T-helper 2 cell treated with Interferon-gamma antibody and Interleukin-4, amounts not matched to agents 5 μg/mL and 100 μg/mL, for 36 hours (primary cell): ENCODE results near the gene TMEM214.

ENCODE experiments used
- DNase-seq: peaks from one replicate; pipeline ENCODE4 v3.0.0; 2021; ENCODE audit warnings: low spot score
- H3K27ac Mint-ChIP-seq: one replicate; pipeline ENCODE4 v1.8.0; 2021; ENCODE audit warnings: mild to moderate bottlenecking, mixed read lengths
- H3K27me3 Mint-ChIP-seq: one replicate; pipeline ENCODE4 v1.8.0; 2021; ENCODE audit warnings: low read depth, mixed read lengths
- H3K36me3 Mint-ChIP-seq: one replicate; pipeline ENCODE4 v1.8.0; 2021; ENCODE audit warnings: low read depth, mixed read lengths
- H3K4me1 Mint-ChIP-seq: one replicate; pipeline ENCODE4 v1.8.0; 2021; ENCODE audit warnings: low read depth, mixed read lengths
- H3K4me3 Mint-ChIP-seq: one replicate; pipeline ENCODE4 v1.8.0; 2022; ENCODE audit warnings: mild to moderate bottlenecking, moderate library complexity, mixed read lengths
- H3K9me3 Mint-ChIP-seq: one replicate; pipeline ENCODE4 v1.8.0; 2021; ENCODE audit warnings: mixed read lengths

TMEM214 gene

DNA sequence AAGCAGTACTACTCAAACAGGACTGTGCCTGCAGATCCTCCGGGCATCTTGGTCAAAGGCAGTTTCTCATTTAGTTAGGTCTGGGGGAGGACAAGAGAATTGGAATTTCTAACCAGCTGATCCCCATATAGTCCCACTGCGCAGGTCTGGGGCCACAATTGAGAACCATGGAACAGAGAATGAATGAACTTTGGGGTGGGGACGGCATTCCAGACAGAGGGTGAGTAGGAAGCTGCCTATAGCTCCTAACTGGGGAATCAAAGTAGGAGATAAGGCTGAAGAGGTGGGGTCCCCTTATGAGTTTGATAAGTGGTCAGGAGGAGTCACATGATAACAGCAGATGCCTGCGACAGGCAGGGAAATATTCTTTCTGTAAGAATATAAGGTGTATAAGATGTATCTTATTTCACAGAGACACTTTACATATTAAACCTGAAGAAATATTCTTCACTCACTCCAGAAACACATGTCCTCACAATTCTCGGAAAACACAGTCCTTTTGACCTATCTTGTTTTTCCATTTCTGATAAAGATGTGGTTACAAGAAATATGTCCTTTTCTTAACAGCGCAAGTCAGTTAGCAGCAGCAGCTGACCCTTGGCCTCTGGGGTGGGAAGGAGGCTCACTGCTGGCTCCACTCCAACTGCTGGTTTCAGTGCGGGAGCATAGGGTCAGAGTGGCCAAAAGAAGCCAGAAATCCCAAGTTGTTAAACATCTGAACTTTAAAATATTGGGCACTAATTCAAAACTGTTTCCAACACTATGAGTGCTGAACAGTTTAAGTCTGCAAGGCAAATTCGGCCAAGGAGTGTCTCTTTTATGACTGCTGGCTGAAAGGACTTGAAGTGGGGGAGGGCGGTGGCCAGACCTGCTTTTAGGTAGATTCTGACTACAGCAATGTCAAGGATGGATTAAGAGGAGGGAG lies 12.6 kb upstream of the TMEM214 start:
- no peak overlapping the region for H3K27ac Mint-ChIP-seq
- no peaks in the 10 kb centered on the region for H3K36me3 Mint-ChIP-seq
- H3K4me1 Mint-ChIP-seq, result peaks cover 4% of the 10 kb centered on the region
- no peak overlapping the region for H3K4me3 Mint-ChIP-seq
- H3K27me3 Mint-ChIP-seq, result no peaks in the 10 kb centered on the region
- no peaks in the 10 kb centered on the region for H3K9me3 Mint-ChIP-seq
- DNase-seq, result no peak

DNA sequence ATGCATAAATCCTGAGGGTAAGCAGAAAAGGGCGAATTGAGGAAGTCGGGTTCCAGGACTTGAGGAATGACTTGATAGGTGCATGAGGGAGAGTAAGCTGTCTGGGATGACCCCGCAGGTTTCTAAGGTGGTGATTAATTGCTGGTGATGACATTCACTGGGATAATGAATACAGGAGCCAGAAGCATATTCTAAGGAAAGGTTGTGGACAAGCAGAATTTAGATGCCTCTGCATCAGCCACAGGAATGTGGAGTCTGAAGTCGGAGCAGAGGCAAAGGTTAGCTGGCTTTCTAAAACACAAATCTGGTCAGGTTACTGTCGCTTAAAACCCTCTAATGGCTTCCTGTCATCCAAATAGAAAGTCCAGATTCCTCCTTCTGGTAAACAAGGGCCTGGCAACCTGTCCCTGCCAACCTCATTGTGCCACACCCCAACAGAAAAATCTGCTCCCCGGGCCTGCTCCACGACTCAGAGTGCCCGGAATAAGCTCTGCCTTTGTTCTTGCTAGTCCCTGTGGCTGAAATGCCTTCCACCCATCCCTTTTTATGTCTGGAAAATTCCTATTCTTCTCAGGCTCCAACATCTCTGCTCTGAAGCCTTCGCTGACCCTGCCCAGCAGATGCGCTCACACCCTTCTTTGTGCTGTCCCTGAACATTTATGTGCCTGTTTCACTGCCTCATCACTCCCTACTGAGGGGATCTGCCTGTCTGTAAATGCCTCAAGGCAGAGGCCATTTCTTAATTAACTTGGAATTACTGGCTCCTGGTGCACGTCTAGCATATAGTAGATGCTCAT lies 11.3 kb upstream of the TMEM214 start:
- Mint-ChIP-seq H3K36me3 (peaks cover 2% of the 10 kb centered on the region), H3K27me3 (no peaks in the 10 kb centered on the region), H3K4me3 (no peak overlapping the region), H3K9me3 (no peaks in the 10 kb centered on the region), H3K4me1 (no peaks in the 10 kb centered on the region), H3K27ac (no peak overlapping the region)
- no peak for DNase-seq

DNA sequence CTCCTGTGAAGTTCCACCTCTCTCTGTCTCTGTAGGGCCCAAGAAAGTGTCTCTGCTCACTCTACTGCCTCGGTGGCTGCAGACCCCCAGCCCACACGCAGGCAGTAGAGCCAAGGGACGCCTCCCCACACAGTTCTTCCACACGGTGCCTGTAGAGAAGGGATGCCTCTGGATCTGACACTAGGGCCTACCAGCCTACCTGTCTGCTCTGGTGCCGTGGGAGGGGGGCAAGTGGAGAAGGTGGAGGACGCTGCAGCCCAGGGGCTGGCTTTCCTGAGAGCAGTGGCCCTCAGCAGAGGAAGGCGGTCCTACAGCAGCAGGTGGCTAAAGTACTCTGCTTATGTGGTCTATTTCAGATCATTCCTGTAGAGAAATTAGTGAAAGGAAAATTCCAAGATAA lies 9.0 kb upstream of the TMEM214 start:
- no peak for DNase-seq
- peaks cover 5% of the 10 kb centered on the region for H3K36me3 Mint-ChIP-seq

DNA sequence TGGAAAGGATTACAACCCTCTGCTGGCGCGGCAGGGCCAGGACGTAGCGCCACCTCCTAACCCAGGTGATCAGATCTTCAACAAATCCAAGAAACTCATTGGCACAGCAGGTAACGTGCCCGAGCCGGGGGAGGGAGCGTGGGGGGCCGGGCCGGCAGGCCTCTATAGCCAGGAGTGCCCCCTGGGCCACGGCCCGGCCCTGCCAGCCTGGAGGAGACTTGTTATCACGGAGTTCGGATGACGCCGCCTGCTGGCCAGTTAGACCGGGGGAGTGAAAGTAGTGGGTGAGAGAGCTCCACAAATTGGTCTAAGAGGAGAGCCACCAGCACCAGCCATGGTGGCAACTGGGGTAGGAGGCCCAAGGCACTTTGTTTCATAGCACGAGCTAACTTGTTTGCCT lies 8.6 kb upstream of the TMEM214 start:
- Mint-ChIP-seq H3K9me3 (no peaks in the 10 kb centered on the region), H3K4me3 (no peak overlapping the region), H3K36me3 (peaks cover 6% of the 10 kb centered on the region), H3K4me1 (peaks cover 3% of the 10 kb centered on the region), H3K27ac (no peak overlapping the region), H3K27me3 (no peaks in the 10 kb centered on the region)
- DNase-seq, result no peak

More for the DNA sequence above, 9.0 kb upstream of the TMEM214 start:
- H3K27ac Mint-ChIP-seq, result no peak overlapping the region
- no peaks in the 10 kb centered on the region for H3K9me3 Mint-ChIP-seq
- H3K4me1 Mint-ChIP-seq, result peaks cover under 1% of the 10 kb centered on the region
- H3K4me3 Mint-ChIP-seq, result no peak overlapping the region
- H3K27me3 Mint-ChIP-seq, result no peaks in the 10 kb centered on the region

DNA sequence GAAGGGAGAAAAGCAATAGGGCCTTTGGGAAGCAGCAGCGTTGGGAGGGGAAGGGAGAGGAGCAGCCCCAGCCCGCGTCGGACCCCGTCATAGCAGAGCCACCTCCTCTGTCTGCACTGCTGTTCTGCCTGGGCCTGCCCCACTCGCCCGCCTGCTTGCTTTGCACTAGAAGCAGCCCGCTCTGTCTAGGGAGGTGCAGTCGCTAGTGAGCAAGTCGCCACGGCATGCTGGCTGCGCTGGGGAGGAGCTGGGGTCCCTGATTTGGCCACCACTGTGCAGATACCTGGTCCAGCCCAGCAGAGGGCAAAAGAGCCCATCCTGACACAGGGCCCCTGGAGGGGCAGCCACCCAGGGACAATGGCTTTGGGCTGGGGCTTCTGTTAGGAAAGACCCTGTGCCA lies 8.0 kb upstream of the TMEM214 start:
- peaks cover 6% of the 10 kb centered on the region for H3K36me3 Mint-ChIP-seq
- no peak for DNase-seq
- H3K4me3 Mint-ChIP-seq, result no peak overlapping the region
- no peaks in the 10 kb centered on the region for H3K9me3 Mint-ChIP-seq
- no peaks in the 10 kb centered on the region for H3K27me3 Mint-ChIP-seq
- peaks cover 8% of the 10 kb centered on the region for H3K4me1 Mint-ChIP-seq
- H3K27ac Mint-ChIP-seq, result no peak overlapping the region

DNA sequence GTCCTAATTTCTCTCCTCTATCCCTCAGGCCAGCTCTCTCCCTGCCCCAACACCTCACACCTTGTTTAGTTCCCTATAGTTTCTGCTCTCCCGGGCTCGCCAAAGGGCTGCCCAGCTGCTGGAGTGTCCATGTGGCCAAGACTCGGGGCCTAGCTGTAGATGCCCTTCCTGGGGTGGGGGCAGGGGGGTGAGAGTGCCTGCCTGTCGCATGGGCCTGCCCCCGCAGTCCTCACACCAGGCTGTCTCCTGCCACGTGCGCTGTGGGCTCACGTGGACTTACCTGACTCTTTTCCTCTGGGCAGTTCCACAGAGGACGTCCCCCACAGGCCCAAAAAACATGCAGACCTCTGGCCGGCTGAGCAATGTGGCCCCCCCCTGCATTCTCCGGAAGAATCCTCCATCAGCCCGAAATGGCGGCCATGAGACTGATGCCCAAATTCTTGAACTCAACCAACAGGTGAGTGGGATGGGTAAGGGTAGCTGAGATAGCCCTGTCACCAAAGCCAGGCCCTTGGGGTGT lies 7.4 kb upstream of the TMEM214 start:
- H3K9me3 Mint-ChIP-seq, result no peaks in the 10 kb centered on the region
- peaks cover 8% of the 10 kb centered on the region for H3K36me3 Mint-ChIP-seq
- peaks cover 13% of the 10 kb centered on the region for H3K4me1 Mint-ChIP-seq
- H3K27me3 Mint-ChIP-seq, result no peaks in the 10 kb centered on the region
- H3K4me3 Mint-ChIP-seq, result no peak overlapping the region
- DNase-seq, result no peak
- no peak overlapping the region for H3K27ac Mint-ChIP-seq

DNA sequence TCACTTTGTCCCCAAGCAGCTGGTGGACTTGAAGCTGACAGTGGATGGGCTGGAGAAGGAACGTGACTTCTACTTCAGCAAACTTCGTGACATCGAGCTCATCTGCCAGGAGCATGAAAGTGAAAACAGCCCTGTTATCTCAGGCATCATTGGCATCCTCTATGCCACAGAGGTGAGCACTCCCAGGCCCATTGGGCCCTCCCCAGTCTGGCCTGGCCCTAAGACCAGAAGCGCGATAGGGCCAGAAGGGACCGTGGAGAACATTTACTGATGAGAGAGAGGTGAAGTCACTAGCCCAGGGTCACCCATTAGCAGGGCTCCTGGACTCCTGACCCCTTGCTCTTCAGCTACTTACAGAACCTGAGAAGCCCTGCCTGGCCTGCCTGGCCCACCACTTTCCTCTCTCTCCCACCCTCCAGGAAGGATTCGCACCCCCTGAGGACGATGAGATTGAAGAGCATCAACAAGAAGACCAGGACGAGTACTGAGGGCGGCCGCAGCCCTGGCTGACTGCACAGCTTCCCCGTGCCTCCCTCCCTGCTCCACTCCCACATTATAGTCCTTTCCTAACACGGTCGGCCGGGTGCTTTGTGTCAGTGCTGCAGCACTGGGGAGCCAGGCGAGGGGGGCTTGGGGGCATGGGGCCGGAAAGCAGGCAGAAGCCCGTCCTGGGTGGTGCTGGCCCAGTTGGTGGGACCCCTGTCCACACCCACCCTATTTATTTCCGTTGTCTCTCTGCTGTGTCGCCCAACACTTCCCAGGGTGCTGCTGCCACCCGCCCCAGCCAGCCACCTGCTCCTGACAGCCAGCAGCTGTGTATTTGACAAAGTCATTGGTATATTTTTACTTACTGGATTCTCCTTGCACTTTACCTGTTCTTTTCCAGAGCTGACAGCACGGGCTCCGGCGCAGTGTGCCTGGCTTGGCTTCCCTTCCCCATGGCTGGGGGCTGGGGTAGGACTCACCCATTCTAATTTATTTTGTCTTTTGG lies 6.6 kb upstream of the TMEM214 start:
- H3K4me3 Mint-ChIP-seq, result no peak overlapping the region
- H3K27ac Mint-ChIP-seq, result peak overlapping the region; percentile 60
- H3K36me3 Mint-ChIP-seq, result peaks cover 13% of the 10 kb centered on the region

DNA sequence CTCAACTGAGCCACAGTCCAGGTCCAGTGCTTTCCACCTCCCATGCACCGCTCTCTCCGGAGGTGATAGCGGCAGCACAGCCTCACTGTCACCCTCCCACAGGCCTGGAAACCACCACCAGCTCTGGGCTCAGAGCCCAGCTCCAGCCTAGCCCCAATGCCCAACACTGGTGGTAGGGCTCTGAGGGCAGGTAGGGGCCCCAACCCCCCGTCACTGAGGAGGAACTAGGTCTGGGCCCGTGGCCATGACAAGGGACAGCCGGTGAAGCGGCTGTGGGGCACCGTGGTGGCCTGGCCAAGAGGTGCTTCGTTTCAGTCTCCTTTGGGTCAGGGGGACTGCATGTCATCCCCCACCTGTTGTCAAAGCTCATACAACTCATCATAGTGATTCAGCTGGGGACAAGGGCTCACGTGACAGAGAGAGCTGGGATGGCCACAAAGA lies 5.5 kb upstream of the TMEM214 start:
- Mint-ChIP-seq H3K36me3 (peaks cover 16% of the 10 kb centered on the region), H3K4me3 (no peak overlapping the region), H3K4me1 (peaks cover 21% of the 10 kb centered on the region), H3K27ac (no peak overlapping the region), H3K9me3 (no peaks in the 10 kb centered on the region), H3K27me3 (no peaks in the 10 kb centered on the region)
- no peak for DNase-seq

More for the DNA sequence above, 6.6 kb upstream of the TMEM214 start:
- no peaks in the 10 kb centered on the region for H3K27me3 Mint-ChIP-seq
- no peak for DNase-seq
- peaks cover 17% of the 10 kb centered on the region for H3K4me1 Mint-ChIP-seq
- no peaks in the 10 kb centered on the region for H3K9me3 Mint-ChIP-seq

DNA sequence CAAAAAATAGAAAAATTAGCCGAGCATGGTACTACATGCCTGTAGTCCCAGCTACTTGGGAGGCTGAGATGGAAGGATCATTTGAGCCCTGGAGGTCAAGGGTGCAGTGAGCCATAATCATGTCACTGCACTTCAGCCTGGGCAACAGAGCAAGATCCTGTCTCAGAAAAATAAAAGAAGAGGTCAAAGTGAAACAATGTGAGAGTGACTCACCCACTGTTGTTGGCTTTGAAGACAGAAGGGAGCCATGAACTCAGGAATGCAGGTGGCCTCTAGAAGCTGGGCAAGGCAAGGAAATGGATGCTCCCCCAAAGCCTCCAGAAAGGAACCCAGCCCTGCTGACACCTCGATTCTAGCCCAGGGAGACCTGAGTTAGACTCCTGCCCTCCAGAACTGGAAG lies 3.7 kb upstream of the TMEM214 start:
- Mint-ChIP-seq H3K4me1 (peaks cover 29% of the 10 kb centered on the region), H3K27me3 (no peaks in the 10 kb centered on the region), H3K27ac (no peak overlapping the region), H3K36me3 (peaks cover 23% of the 10 kb centered on the region), H3K9me3 (no peaks in the 10 kb centered on the region), H3K4me3 (no peak overlapping the region)
- DNase-seq, result no peak

DNA sequence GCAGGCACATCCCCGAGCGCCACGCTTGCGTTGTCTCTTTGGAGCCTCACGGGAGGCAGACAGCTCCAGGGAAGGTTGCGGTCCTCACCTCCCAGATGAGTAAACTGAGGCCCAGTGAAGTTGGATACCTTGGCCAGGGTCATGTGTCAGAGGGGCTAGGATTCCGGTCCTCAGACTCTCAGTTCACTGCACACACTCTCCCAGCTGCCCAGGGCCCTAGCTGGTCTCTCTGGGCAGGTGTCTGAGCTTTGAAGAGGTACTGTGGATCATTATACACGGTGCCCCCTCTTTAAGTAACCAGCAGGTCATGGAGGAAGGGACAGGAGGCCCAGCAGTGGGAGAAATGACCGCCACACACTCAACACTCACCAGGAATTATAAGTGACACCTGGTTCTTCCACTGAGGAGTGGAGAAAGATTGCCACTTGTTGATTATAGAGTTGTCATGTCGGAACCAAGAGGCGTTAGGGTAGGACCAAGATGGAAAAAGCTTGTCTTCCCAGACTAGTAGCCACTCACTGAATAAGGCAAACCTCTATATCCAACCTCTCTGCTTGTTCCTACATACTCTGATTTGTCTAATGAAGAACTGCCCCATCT lies 588 bp downstream of the TMEM214 start:
- peaks cover 52% of the 10 kb centered on the region for H3K36me3 Mint-ChIP-seq
- peak overlapping the region; percentile 86 for H3K27ac Mint-ChIP-seq
- no peaks in the 10 kb centered on the region for H3K9me3 Mint-ChIP-seq
- H3K4me3 Mint-ChIP-seq, result peak overlapping the region; percentile 96
- H3K4me1 Mint-ChIP-seq, result peaks cover 39% of the 10 kb centered on the region
- DNase-seq, result no peak
- H3K27me3 Mint-ChIP-seq, result no peaks in the 10 kb centered on the region

DNA sequence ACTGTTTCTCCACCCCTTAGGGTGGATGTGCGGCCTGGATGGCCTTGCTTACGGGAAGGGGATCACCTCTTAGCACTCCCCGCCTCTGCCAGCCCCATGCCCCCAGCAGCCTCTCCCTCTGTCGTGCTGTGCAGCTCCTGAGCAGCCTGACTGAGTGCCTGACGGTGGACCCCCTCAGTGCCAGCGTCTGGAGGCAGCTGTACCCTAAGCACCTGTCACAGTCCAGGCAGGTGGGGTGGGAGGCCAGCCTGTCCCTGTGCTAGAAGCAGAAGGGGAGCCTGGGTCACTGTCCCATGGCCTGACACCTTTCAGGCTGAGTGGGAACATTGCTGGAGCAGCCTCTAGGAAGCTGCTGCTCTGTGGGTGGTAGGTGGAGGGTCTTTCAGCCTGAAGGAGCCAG lies 5.2 kb downstream of the TMEM214 start:
- no peaks in the 10 kb centered on the region for H3K9me3 Mint-ChIP-seq
- H3K4me3 Mint-ChIP-seq, result no peak overlapping the region
- H3K36me3 Mint-ChIP-seq, result peaks cover 69% of the 10 kb centered on the region
- no peak for DNase-seq
- H3K27ac Mint-ChIP-seq, result no peak overlapping the region
- no peaks in the 10 kb centered on the region for H3K27me3 Mint-ChIP-seq
- peaks cover 20% of the 10 kb centered on the region for H3K4me1 Mint-ChIP-seq

DNA sequence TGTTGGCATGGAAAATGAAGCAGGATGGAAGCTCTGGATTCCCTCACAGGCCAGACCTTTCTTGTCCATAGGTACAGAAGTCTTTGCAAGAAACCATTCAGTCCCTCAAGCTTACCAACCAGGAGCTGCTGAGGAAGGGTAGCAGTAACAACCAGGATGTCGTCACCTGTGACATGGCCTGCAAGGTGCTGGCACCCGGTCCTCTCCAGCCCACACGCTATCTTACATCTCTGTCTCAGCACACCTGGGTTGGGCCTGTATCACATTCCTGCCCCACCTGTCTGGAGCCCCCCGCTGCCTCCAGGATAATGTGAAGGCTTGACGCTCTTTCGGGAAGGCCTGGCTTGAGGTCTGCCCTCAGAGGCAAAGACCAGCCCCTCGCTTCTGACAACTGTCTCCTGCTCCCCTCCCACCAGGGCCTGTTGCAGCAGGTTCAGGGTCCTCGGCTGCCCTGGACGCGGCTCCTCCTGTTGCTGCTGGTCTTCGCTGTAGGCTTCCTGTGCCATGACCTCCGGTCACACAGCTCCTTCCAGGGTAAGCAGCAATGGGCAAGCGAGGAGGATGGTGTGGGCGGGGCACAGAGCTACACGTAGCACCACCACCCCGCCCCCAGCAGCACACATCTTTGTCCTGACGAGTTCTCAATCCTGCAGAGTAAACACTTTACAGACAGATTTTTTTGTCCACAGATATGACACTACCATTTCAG lies 6.0 kb downstream of the TMEM214 start:
- Mint-ChIP-seq H3K9me3 (no peaks in the 10 kb centered on the region), H3K27me3 (no peaks in the 10 kb centered on the region), H3K4me1 (peaks cover 15% of the 10 kb centered on the region), H3K27ac (no peak overlapping the region), H3K36me3 (peaks cover 64% of the 10 kb centered on the region), H3K4me3 (no peak overlapping the region)
- DNase-seq, result no peak
